GM21619 (cell line): Measurements from ENCODE around the gene LRRC3B.

Source experiments
- ATAC-seq: cut with Tn5 transposase; IDR thresholded peaks from one replicate; pipeline ENCODE4 v1.9.1; 2021; ENCODE audit not compliant: unreplicated experiment

Gene LRRC3B

DNA sequence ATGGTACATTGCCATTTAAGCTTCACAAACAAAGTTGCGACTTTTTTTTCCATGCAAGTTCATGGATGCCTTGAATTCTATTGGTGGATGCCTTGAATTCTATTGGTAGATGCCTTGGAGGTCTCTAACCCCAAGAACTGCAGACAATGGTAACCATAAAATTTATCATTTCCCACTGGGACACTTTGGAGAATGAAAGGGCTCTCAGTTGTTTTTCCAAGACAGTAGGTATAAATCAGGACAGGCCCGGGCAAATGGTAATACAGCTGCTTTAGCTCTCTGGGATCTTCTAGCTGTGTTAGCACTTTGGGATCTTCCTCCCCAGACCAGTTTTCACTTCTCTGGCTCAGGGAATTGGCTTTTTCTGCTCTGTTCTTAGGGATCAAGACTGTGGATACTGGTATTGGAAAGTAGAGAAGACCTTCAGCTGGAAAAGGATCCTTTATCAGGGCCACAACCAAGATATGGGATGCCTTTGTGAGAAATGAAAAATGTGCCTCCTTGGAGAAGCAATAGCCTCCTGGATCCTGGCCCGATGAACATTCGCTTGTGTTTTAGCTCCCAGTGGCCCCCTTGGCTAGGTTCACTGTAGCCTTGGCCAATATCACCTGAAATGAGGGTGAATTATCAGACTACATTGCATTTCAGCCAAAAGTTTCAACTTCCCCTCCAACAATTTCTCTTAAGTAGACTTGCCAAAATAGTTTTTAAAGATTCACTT is 8.3 kb downstream of the LRRC3B start:
- ATAC-seq: no peak

DNA sequence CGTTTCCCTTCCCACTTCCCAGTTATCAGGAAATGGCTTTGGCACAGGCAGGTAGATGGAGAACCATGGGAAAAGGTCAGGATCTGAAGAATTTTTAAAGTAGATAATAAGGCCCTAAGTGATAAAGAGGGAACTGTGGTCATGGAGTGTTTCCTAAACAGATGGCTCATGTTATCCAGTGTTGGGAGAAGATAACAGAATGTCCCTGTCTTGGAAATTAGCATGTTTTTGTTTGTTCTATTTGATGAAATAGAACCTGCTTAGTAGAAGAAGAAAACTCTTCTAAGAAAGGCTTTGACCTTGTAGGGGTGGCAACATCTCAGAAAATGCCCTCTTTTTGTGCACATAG is 8.8 kb downstream of the LRRC3B start:
- no peak for ATAC-seq

DNA sequence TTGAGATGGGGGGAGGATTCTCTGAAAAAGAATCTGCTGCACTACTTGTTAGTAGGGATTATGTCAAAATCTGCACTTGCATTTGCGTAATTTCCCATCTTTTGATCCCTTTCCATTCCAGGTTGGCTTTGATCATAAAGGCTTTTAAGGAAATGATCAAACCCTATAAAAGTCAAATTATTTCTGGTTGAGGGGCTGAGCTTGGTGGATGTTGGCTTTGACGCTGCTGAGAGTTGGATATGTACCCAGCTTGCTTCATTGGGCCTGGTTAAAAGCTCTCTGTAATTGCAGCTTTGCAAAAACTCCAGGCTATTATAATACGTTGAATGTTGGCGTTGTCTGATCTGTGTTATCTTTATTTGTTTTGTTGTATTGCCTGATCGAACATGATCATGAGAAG is 12.0 kb downstream of the LRRC3B start:
- ATAC-seq: no peak

DNA sequence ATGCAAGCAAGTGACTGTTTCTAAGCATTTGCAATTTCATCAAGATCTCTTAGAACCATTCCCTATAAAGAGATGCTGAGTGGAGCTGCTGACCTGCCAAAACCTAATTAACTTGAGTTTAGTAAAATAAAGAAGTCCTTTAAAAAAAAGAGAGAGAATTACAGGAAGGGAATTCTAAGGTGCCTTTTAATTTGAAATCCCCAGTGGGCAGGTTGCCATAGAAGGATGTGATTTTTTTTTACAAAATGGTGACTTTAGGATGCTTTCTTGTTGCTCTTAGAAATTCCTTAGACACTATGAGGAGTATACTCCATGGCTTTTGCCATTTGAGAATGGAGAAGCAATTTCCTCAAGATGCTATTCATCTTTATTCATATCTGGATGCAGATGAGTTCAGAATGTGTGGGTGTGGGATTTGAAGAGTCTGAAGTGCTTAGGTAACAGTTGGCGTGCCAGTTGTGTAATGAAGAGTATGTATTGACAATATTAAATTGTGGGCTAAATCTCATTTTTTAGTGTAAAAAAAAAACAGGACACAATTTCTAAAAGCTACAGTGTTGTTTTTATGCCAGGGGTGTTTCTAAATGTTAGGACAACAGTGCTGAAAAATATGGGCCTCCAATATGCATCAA is 13.6 kb downstream of the LRRC3B start:
- ATAC-seq: no peak

DNA sequence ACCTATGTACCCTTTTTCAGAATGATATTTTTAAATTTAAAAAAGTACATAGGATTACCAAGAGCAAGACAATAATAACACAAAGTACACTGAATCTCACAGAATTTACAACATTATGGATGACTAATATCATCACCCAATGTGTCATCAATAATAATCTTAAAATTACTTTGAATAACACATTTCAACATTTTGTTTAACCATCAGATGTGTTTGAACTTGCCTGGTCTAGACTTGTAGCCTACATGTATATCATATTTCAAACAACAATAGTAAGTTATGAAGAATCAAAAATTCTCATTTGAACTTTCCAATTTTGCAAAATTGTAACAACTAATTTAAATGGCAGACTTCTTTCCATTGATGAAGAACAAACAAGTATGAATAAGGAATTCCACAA is 15.1 kb downstream of the LRRC3B start:
- ATAC-seq: no peak

DNA sequence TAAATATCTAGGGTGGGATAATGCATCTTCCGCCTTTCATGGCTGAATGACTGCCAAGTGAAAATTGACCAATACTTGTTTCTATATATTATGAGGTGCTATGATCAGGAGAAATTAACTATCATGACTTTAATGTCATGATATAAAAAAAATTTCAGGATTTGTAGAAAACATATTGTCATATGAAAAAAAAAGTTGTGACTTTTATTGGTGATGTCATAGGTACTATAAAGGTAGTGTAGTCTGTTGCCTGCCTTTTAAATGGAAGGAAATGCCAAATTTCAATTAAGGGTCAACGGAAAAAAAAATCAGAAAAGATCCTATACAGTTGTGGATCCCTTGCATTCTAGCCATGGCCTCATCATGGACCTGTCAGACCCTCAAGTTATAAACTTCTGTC is 15.5 kb downstream of the LRRC3B start:
- ATAC-seq: no peak

DNA sequence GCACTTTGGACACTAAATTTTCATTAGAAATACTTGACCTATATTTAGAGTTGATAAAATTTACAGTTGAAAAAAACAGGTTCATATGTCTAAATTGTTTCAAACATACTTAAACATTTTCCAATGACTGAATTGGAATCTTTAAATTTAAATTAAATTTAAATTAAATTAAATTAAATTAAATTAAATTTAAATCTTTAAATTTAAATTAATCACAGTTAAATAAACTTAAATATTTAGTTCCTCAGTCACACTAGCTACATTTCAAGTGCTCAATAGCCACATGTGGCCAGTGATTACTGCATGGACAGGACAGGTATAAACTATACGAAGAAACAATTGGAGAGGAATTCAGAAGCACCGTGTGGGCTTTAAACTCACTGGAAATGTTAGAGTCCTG is 16.8 kb downstream of the LRRC3B start:
- ATAC-seq: no peak

DNA sequence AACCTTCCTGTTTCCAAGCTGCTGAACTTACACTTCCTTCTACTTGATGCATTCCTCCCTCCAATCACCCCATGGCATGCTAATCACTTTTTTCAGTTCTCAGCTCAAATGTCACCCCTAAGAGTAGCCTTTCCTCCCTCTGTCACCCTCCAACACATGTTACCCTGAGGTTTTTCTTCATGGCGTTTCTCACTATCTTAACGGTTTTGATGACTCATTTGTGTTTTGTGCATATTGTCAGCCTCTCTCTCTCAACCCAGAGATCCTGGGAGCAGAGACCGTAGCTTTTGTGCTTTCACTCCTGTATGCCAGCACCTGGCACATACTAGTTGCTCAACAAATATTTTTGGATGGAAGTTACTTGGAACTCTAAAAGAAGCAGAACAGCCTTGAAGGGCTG is 24.5 kb downstream of the LRRC3B start:
- no peak for ATAC-seq

DNA sequence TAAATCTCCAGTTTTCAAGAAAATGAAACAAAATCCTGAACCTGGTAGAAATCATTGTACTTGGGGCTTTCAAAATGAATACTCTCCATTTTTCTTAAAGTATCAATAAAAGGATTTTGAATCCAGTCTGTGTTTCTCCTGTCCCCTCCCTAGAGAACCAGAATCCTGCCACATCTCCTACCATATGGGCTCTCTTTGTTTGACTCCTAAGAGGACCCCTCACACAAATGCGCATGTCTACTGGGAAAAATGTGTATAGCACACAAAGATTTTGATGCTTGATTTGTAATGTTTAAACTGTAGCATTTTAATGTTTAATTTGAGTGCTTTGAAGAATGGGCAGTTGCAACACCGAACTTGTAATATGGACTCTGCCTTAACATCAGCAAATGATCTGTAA is 25.9 kb downstream of the LRRC3B start:
- no peak for ATAC-seq

DNA sequence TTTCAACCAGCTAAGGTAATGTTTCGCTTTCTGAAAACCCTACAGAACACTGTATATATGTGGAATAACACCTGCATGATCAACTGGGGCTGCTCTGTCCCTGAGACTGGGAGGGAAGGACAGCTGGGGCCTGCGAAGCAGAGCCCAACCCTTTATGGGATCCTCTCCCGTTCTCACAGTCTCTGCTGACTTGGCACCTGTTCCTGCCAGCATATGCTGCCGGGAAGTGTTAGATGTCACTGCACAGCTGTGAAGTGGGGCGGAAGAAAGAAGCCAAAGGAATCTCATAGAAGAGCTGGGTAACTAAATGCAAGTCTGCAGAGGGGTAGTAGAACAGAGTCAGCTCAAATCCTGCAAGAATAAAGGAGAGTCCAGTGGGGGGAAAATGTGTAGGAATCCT is 29.6 kb downstream of the LRRC3B start:
- ATAC-seq: no peak

DNA sequence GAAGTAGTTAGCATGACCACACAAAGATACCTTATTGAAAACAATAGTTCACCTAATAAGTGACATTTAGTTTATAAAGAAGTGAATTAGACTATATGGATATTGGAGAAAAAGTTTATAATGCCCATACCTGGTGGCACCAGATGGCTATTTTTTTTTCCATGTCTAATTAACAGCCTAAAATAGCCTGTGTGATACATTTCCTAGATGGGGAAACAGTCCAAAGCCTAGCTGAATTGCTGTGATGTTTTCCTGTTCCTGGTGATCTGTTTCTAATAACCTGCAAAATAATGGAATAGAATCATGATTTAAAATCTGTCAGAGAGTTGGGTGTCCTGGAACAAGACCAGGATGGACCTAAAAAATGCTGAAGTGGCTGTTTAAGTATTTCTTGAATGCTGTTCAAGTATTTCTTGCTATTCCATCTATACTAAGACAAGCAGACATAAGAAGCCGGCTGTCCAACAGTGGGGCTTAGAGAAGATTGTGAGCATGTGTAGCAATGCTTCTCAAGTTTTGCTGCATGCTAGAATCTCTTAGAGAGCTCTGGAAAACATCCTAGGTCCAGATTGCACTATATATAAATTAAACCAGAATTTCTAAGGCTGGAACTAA is 31.3 kb downstream of the LRRC3B start:
- ATAC-seq: no peak

DNA sequence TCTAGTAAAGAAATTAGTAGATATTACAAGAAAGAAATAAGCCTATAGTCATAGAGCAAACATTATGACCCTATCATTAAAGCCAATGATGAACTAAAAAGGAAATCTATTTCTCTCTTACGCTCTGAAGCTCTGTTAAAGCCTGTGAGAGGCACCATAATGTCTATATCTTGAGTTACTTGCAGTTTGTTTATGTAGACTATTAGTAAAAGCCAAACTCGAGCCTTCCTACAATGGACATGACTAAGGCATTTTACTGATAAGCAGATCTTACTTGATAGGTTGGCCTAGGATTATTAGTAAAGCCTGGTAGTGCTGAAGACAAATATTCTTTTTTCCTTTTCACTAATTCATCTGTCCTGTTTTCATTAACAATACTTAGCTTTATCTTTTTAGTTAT is 32.7 kb downstream of the LRRC3B start:
- ATAC-seq: no peak

DNA sequence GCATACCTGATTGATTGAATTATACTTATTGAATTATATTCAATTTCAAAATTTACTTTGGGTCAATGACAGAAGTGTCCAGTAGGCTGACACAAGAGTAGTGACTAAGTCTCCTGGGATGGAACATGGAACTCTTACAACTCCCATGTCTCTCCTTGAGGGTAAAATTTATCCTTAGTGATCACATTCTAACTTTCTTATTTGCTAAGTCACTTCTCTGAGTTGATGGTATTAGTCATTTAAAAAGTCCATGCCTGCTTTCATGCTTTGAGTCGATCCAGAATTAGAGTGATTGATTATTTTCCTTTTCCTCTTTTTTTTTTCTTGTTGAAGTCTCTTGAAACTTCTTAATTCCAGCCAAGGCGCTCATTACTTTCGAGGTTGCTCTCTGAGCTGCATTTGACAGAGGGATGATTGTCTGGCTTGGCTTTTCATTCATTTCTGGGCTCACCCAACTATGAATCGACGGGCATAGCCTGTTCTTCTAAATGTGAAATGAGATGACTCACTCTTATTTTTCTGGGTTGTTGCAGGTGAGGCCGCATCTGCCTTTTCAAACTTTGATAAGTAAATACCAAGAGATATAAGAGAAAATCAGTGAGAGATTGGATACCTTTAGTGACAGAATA is 34.9 kb downstream of the LRRC3B start:
- no peak for ATAC-seq

DNA sequence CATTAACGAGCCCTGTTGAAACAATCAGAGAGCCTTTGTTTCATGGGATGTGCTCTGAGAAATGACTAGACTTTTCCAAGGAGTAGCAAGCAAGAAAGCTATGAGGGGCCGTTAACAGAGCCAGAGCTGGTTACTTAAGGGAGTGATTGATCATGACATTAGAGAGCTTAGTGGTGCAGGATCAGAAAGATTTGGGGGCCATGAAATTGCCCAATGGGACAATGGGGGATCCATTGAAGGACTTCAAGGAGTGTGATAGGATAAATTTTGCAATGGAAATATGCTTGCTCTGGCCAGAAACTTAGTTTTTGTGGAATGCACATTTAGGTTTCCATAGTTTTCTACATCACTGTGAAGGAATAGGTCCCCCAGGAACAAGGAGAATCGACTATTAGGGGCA is 45.6 kb downstream of the LRRC3B start:
- no peak for ATAC-seq

DNA sequence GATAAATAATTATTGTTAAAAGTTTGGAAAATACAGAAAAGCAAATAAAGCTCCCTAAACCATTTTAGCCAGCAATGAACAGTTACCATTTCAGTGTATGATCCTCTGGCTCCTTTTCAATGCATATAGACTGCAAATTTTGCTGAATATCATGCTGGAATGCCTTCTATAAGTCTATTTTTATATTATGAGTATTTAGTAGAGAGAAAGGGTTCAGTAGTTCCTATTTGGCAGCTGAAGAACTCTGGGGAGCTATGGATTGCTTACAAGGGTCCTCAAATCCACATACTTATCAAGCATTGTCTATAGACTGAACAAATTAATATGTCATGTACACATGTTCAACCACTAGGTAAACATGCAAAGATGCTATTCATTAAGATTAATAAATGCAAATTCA is 46.1 kb downstream of the LRRC3B start:
- ATAC-seq: no peak

DNA sequence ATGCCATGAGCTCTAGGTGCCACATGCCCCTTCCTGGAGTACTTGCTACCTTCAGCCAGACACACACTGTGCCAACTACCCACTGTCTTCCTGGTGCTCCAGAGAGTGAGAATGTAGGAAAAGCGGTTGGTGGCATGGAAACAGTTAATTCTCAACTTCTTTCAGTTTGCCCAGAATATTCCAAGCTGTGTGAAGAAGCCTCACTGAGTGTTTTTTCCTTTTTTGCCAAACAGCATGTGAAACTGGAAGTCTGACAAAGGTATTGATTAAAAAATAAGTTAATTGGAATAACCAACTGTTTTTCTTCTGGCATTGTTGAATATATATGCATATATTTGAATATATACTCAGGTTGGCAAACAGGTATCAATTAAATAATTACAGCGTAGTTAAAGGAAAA is 52.8 kb downstream of the LRRC3B start:
- no peak for ATAC-seq

DNA sequence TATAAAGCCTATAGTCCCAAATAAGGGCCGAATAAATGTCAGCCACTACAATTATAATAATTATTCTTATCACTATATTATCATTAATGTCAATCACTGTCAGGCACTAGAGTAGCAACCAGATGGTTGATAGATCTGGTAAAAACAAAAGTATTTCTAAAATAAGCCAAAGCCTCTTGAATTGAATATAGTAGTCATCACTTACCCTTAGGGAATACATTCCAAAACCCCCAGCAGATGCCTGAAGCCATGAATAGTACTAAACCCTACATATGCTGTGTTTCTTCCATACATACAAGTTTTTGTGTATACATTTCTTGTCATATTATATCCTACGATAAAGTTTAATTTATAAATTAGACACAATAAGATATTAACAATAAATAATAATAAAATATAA is 59.1 kb downstream of the LRRC3B start:
- ATAC-seq: no peak

DNA sequence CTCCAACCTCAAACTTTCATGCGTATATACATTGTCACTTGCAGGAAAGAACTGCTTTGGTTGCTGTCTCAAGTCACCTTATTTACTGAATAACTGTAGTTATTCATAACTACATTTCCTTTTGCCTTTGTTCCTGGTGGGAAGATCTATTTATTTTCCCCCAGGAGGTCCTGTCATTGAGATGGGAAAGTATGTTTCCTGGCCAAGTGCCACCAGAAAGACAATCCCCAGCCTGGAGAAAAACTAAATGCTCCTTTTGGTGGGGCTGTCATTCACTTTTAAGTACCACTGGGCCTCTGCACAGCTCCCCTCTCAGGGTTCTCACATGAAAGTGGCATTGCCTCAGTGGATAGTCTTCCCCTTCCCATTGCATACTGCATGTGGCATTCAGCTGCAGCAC is 59.8 kb downstream of the LRRC3B start:
- ATAC-seq: no peak

DNA sequence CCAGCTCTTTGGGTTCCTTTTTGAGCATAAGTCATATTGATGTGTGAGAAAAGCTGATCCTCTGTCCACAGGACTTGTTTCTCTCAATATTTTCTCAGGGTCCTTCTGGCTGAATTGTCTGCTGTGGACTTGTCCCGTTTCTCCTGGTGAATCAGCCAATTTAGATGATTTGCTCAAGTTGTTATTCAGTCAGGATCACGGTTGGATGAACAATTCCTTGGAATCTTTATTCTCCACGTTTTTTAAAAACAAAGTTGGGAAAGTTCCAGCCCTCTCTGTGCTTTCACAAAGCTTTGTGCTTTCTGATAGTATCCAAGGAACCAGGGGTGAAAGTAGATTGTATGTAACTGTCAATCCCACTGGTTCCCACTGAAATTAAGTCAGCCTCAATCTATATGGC is 61.3 kb downstream of the LRRC3B start:
- no peak for ATAC-seq

DNA sequence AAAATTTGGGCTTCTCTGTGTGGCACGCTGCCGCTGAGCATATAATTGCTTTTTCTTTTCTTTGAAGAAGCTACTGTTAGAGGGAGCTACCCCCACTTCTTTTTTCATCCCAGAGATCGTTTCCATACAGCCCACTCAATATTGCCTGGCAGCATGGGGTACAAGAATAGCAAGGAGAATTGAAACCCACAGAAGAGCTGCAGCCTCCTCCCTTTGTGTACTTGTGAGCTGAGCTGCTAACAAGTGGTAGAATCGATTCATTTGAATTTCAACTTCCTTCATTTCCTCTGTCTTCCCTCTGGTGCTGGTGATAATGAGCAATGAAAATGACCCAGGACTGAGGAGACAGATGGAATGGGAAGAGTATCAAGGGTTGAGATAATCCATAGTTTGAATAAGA is 64.9 kb downstream of the LRRC3B start:
- ATAC-seq: no peak

DNA sequence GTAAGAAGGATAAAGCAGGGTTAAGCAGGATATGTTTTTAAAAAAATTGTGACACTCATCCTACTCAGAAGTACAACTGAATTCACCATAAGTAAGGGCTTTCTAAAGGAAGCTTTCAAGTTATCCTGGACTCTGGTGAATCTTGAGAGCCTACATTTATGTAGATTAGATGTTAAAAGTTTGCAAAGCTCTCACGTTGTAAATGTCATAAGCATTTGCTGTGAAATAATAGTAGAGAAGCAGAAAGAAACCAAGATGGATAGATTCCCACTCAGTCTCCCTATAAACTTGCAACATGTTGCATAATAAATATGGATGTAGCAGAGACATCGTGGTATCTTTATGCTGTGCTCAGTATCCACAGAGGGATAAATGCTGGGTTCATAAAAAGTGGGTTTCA is 77.0 kb downstream of the LRRC3B start:
- no peak for ATAC-seq

DNA sequence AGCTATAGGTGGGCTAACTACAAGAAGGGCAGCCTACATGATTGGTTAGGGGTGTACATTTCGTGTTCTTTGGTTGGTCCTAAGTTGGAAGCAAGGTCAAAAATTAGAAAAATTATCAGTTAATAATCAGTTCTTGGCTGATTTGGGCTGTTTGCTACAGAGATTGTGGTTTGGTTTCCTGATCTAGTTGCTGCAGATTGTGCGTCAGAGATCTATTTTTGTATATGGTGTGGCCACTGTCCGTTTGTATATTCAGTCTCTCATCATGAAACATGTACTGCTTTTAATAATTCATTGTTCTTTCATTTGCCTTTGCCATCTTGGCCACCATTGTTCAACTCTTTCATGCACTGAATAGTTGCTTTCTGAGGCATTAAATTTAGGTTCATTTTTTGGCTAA is 80.9 kb downstream of the LRRC3B start:
- no peak for ATAC-seq
